IPS-18c (cell line): ENCODE results near the gene COA1.
"Not testable (repeated sequence)": the region's sequence is repeated elsewhere in the genome, so short reads cannot be mapped to it uniquely, and the experiment has no call there.

Source experiments
- H3K4me3 ChIP-seq: 2 replicates; pipeline ENCODE4 v1.7.0; 2013; ENCODE audit warnings: low read depth, mild to moderate bottlenecking, low read length, moderate library complexity; ENCODE audit not compliant: insufficient read depth
- H3K9me3 ChIP-seq: one replicate; pipeline ENCODE4 v1.6.1; 2013; ENCODE audit warnings: mild to moderate bottlenecking, low read length, moderate library complexity; ENCODE audit not compliant: control insufficient read depth, insufficient read depth

COA1 gene

GRCh38 chr7:43701500-43701854, 27.8 kb downstream of the COA1 start:
- H3K4me3 ChIP-seq: no peak overlapping the region
- H3K9me3 ChIP-seq: no peaks in the 10 kb centered on the region

GRCh38 chr7:43700646-43701499, 28.4 kb downstream of the COA1 start:
- Histone ChIP-seq H3K9me3 (no peaks in the 10 kb centered on the region), H3K4me3 (no peak overlapping the region)

- H3K4me3 ChIP-seq: no peak overlapping the region
These were observed 29.2 kb downstream of the COA1 start for GRCh38 chr7:43700059-43700501.

GRCh38 chr7:43698460-43699255, 30.7 kb downstream of the COA1 start:
- no peak overlapping the region for H3K4me3 ChIP-seq

More at GRCh38 chr7:43700059-43700501, 29.2 kb downstream of the COA1 start:
- no peaks in the 10 kb centered on the region for H3K9me3 ChIP-seq

GRCh38 chr7:43697690-43698089, 31.6 kb downstream of the COA1 start:
- H3K9me3 ChIP-seq: no peaks in the 10 kb centered on the region
- H3K4me3 ChIP-seq: no peak overlapping the region

More at GRCh38 chr7:43698460-43699255, 30.7 kb downstream of the COA1 start:
- no peaks in the 10 kb centered on the region for H3K9me3 ChIP-seq

GRCh38 chr7:43695365-43695764, 34.0 kb downstream of the COA1 start:
- Histone ChIP-seq H3K9me3 (no peaks in the 10 kb centered on the region), H3K4me3 (no peak overlapping the region)

GRCh38 chr7:43694399-43694748, 34.9 kb downstream of the COA1 start:
- no peak overlapping the region for H3K4me3 ChIP-seq
- H3K9me3 ChIP-seq: no peaks in the 10 kb centered on the region

GRCh38 chr7:43693687-43694398, 35.5 kb downstream of the COA1 start:
- no peaks in the 10 kb centered on the region for H3K9me3 ChIP-seq
- no peak overlapping the region for H3K4me3 ChIP-seq

- peaks cover 2% of the 10 kb centered on the region for H3K9me3 ChIP-seq
- no peak overlapping the region for H3K4me3 ChIP-seq
These were observed 36.5 kb downstream of the COA1 start for GRCh38 chr7:43692582-43693373.

- peaks cover 3% of the 10 kb centered on the region for H3K9me3 ChIP-seq
- H3K4me3 ChIP-seq: no peak overlapping the region
These were observed 37.7 kb downstream of the COA1 start for GRCh38 chr7:43691611-43692010.

- no peak overlapping the region for H3K4me3 ChIP-seq
- H3K9me3 ChIP-seq: peaks cover 3% of the 10 kb centered on the region
These were observed 40.2 kb downstream of the COA1 start for GRCh38 chr7:43689115-43689514.

- not testable (repeated sequence) for H3K4me3 ChIP-seq, H3K9me3 ChIP-seq
These were observed 41.5 kb downstream of the COA1 start for GRCh38 chr7:43687866-43688265.

GRCh38 chr7:43686991-43687390, 42.3 kb downstream of the COA1 start:
- H3K4me3 ChIP-seq: no peak overlapping the region
- peaks cover 3% of the 10 kb centered on the region for H3K9me3 ChIP-seq

GRCh38 chr7:43680736-43681135, 48.6 kb downstream of the COA1 start:
- no peaks in the 10 kb centered on the region for H3K9me3 ChIP-seq
- no peak overlapping the region for H3K4me3 ChIP-seq

- Histone ChIP-seq H3K4me3 (no peak overlapping the region), H3K9me3 (no peaks in the 10 kb centered on the region)
These were observed 49.9 kb downstream of the COA1 start for GRCh38 chr7:43679210-43680068.

GRCh38 chr7:43678315-43678714, 51.0 kb downstream of the COA1 start:
- no peak overlapping the region for H3K4me3 ChIP-seq
- H3K9me3 ChIP-seq: no peaks in the 10 kb centered on the region
